Smooth muscle cell (in vitro differentiated cells): ENCODE measurements around the gene HIVEP1. TPM values are rescaled to one million over a fixed set of nuclear protein-coding genes. Genes with fewer than 3 reads are reported as not detected.
A peak's percentile ranks its signal among the peaks of the same experiment; 100 is the strongest.

Experiments
- DNase-seq: peaks from one replicate; lab custom pipeline; 2025; ENCODE audit not compliant: unreplicated experiment; lab: John Stamatoyannopoulos, UW
- H2AFZ ChIP-seq: fragments of 200-600 bp; sonication (generic); 2 replicates; pipeline ENCODE4 v1.6.0; 2016; ENCODE audit warnings: antibody characterized with exemption, low read depth, mild to moderate bottlenecking
- H3F3A ChIP-seq: fragments of 200-600 bp; sonication (generic); 2 replicates; pipeline ENCODE4 v1.6.0; 2017; ENCODE audit warnings: antibody characterized with exemption, low read depth
- H3K27ac ChIP-seq: fragments of 200-600 bp; sonication (generic); 2 replicates; pipeline ENCODE4 v1.5.1; 2016; ENCODE audit warnings: low read depth, mild to moderate bottlenecking
- H3K27me3 ChIP-seq: fragments of 200-600 bp; sonication (generic); 2 replicates; pipeline ENCODE4 v1.6.1; 2016; ENCODE audit warnings: low read depth, mild to moderate bottlenecking
- H3K36me3 ChIP-seq: fragments of 200-600 bp; sonication (generic); 2 replicates; pipeline ENCODE4 v1.5.1; 2016; ENCODE audit warnings: low read depth
- H3K4me1 ChIP-seq: fragments of 200-600 bp; sonication (generic); 2 replicates; pipeline ENCODE4 v1.5.1; 2016; ENCODE audit warnings: low read depth
- H3K4me2 ChIP-seq: fragments of 200-600 bp; sonication (generic); 2 replicates; pipeline ENCODE4 v1.6.0; 2016; ENCODE audit warnings: mild to moderate bottlenecking
- H3K4me3 ChIP-seq: fragments of 200-600 bp; sonication (generic); 2 replicates; pipeline ENCODE4 v1.5.1; 2016; ENCODE audit warnings: mild to moderate bottlenecking
- H3K79me2 ChIP-seq: fragments of 200-600 bp; sonication (generic); 2 replicates; pipeline ENCODE4 v1.6.0; 2016; ENCODE audit warnings: low read depth, mild to moderate bottlenecking
- H3K9ac ChIP-seq: fragments of 200-600 bp; sonication (generic); 2 replicates; pipeline ENCODE4 v1.6.0; 2016; ENCODE audit warnings: low read depth
- H3K9me3 ChIP-seq: fragments of 200-600 bp; sonication (generic); replicated peaks from 2 replicates; pipeline ENCODE4 v1.5.1; 2016; ENCODE audit warnings: low read depth
- H4K20me1 ChIP-seq: fragments of 200-600 bp; sonication (generic); 2 replicates; pipeline ENCODE4 v1.6.0; 2016; ENCODE audit warnings: low read depth
- CTCF ChIP-seq: fragments of 200-600 bp; sonication (generic); IDR thresholded peaks from 2 replicates; pipeline ENCODE4 v1.5.1; 2017; ENCODE audit warnings: borderline replicate concordance, mild to moderate bottlenecking, antibody characterized with exemption; ENCODE audit not compliant: insufficient read depth, poor library complexity, severe bottlenecking
- WGBS: methylation state at CpG from one replicate; pipeline ENCODE4 v1.1.7; 2016; ENCODE audit warnings: low lambda C conversion rate; 5-methylcytosine and 5-hydroxymethylcytosine counted together
- polyA plus RNA-seq: library from polyadenylated mRNA; unstranded; fragments of >200 nt; fragmentation: Nextera tagmentation; extraction: Ambion mirVana; gene quantifications from 2 replicates; pipeline ENCODE4 v1.2.1, GENCODE V29; 2016
- total RNA-seq: library from RNA; depleted of rRNA; stranded (reverse); fragments of >200 nt; gene quantifications from 2 replicates; pipeline ENCODE4 v1.2.3, GENCODE V29; 2014

The HIVEP1 gene
- total and polyA plus RNA-seq, 2 experiments from 2014 or later: 6.8 to 58.8 TPM

DNA sequence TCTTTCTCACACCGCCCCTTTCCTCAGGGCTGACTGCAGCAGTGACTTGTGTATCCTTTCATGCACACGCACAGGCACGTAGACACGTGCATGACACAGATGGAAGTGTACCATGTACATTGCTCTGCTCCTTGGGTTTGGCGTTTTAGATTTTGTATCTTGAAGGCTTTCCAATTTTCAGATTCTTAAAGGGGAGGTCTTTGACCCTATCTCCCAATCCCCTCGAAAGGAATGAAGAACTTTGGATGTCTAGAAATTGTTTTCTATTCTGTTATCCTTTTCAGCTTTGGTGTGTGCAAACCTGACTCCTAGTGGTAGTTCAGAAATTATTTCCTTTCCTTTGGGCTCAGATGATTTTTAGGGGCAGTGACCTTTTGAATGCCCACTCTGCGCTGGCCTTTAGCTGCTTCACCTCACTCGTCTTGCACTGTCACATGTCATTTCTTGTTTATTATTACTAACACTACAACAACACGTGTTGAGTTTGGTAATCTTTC lies 63.0 kb downstream of the HIVEP1 start:
- Histone ChIP-seq H3K79me2 (peaks cover 80% of the 10 kb centered on the region), H3K27ac (no peak overlapping the region), H3K9me3 (no peaks in the 10 kb centered on the region), H3K9ac (no peak overlapping the region), H3K4me3 (no peak overlapping the region), H3F3A (no peaks in the 10 kb centered on the region), H2AFZ (no peak overlapping the region), H3K4me1 (no peaks in the 10 kb centered on the region), H4K20me1 (peaks cover 93% of the 10 kb centered on the region), H3K36me3 (no peaks in the 10 kb centered on the region), H3K4me2 (no peak overlapping the region), H3K27me3 (no peaks in the 10 kb centered on the region)
- no peak for DNase-seq
- 83% methylated on average over 9 of the region's 9 CpGs for WGBS
- peak; percentile 35 for TF ChIP-seq CTCF

DNA sequence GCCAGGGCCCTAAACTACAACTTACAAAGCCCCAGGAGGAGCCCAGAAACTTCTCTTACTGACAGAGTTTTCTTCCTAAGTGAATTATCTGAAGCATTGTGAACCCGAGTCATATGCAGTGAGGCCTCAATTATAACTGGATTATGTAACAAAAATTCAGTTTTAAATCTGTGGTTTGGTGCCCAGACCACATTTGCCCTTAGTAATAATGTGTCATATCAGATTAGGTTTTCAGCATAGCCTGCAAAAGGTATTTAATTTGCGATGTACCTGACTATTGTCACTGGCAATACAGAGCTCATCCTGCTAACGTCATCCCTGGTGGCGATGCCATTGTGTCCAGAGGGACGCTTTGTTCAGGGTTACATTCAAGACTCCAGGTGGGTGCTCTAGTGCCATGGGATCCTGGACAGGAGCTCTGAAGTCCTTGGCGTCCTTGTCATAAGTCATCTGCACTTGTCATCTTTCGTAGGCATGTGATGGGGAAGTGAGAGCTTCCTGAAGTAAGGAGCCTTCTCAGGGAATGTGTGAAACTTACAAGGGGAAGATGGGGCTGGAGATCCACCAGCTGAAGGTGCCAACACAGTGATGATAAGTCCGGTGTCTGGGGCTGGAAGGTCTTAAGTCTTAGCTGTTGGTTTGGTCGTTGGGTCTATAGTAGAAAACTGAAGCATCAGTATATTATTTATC lies 65.1 kb downstream of the HIVEP1 start:
- no peak for DNase-seq
- H3K4me2 ChIP-seq: no peak overlapping the region
- H3K9ac ChIP-seq: no peak overlapping the region
- no peak overlapping the region for H3K4me3 ChIP-seq
- WGBS: 95% methylated on average over 9 of the region's 9 CpGs
- peaks cover 93% of the 10 kb centered on the region for H4K20me1 ChIP-seq
- H3K79me2 ChIP-seq: peaks cover 78% of the 10 kb centered on the region
- H3K27ac ChIP-seq: no peak overlapping the region
- H3K36me3 ChIP-seq: no peaks in the 10 kb centered on the region
- TF ChIP-seq CTCF: no peak
- H3F3A ChIP-seq: no peaks in the 10 kb centered on the region
- no peak overlapping the region for H2AFZ ChIP-seq
- H3K27me3 ChIP-seq: no peaks in the 10 kb centered on the region
- H3K4me1 ChIP-seq: no peaks in the 10 kb centered on the region
- no peaks in the 10 kb centered on the region for H3K9me3 ChIP-seq

DNA sequence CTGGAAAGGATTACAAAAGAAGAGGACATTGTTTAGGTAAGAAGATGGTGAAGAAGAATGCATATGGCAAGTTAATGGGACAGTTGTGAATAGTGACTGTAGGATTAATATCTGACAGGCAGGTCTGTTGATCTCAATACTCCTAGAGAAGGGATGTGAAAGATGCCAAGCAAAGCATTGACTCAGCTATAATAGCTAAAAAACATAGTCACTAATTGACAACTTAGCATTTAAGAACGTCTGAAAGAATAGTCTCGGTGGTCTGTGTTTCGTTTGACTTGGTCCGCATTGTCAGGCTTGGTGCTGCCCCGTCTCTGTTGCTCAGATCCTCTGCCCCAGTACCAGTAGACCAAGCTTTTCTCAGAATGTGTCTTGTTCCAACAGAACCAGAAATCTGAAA lies 65.9 kb downstream of the HIVEP1 start:
- Histone ChIP-seq H3K27me3 (no peaks in the 10 kb centered on the region), H3K36me3 (no peaks in the 10 kb centered on the region), H2AFZ (no peak overlapping the region), H3F3A (no peaks in the 10 kb centered on the region), H3K4me3 (no peak overlapping the region), H3K79me2 (peaks cover 78% of the 10 kb centered on the region), H3K4me1 (peaks cover 3% of the 10 kb centered on the region), H3K27ac (no peak overlapping the region), H3K9me3 (no peaks in the 10 kb centered on the region), H3K9ac (no peak overlapping the region), H4K20me1 (peaks cover 93% of the 10 kb centered on the region), H3K4me2 (no peak overlapping the region)
- WGBS: 91% methylated on average over 5 of the region's 5 CpGs
- no peak for TF ChIP-seq CTCF
- no peak for DNase-seq

DNA sequence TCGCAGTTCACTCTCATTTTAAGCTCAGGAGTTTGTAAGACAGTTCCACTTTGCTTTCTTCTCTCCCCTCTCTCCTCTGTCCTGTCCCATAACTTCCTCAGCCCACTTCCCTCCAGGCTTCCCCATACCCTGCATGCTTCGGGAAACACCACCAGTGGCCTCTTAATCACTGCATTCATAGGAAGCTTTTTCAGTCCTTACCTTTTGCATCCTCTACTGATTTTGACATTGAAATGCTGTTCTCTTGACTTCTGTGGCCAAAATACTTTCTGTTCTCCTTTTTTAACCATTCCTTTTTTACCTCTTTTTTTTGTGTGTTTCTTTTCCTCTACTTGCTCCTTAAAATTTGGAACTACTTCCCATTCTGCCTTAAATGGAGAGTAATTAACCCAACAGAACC lies 69.7 kb downstream of the HIVEP1 start:
- H3F3A ChIP-seq: no peaks in the 10 kb centered on the region
- H3K27ac ChIP-seq: no peak overlapping the region
- peaks cover 84% of the 10 kb centered on the region for H3K79me2 ChIP-seq
- no peak for TF ChIP-seq CTCF
- 55% methylated on average over 2 of the region's 2 CpGs for WGBS
- H4K20me1 ChIP-seq: peaks cover 98% of the 10 kb centered on the region
- H3K9me3 ChIP-seq: no peaks in the 10 kb centered on the region
- peaks cover 19% of the 10 kb centered on the region for H3K4me1 ChIP-seq
- no peak overlapping the region for H3K4me2 ChIP-seq
- no peak overlapping the region for H3K9ac ChIP-seq
- no peaks in the 10 kb centered on the region for H3K36me3 ChIP-seq
- H2AFZ ChIP-seq: no peak overlapping the region
- H3K27me3 ChIP-seq: no peaks in the 10 kb centered on the region
- no peak overlapping the region for H3K4me3 ChIP-seq
- DNase-seq: no peak
